SU-DHL-6 (cell line): Measurements from ENCODE around the gene RNGTT.

Source experiments
- EZH2phosphoT487 ChIP-seq: fragments of 200-600 bp; sonication (generic), shearing (Covaris generic); conservative IDR thresholded peaks from 2 replicates; pipeline ENCODE4 v1.6.1; 2018; ENCODE audit warnings: mild to moderate bottlenecking, antibody characterized with exemption, low read length, moderate library complexity, mixed read lengths
- TF ChIP-seq, protein P1 (sequence below): fragments of 200-600 bp; sonication (generic); IDR thresholded peaks from one replicate; pipeline ENCODE4 v1.5.1; 2017; ENCODE audit warnings: antibody characterized with exemption, mild to moderate bottlenecking, low read length, moderate library complexity; ENCODE audit not compliant: insufficient read depth, poor library complexity, severe bottlenecking

DNA sequence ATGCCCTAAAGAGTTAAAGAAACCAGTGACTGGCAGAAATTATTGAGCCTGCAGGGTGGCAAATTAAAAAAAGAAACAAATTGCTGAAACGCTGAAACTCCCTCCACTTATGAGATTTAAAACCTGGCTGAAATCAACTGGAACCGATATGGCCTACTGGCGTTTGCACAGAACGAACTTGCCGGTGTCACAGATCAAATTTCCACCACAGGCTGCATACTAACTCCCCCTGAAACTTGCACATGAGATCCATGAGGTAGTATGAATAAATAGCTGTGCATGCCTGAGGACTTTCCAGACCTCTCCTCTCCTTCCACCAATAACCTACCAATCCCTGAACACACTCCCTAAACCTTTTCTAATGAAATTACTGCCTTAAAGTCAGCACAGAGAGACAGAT is 150.4 kb downstream of the RNGTT start:
- TF ChIP-seq, protein P1, sequence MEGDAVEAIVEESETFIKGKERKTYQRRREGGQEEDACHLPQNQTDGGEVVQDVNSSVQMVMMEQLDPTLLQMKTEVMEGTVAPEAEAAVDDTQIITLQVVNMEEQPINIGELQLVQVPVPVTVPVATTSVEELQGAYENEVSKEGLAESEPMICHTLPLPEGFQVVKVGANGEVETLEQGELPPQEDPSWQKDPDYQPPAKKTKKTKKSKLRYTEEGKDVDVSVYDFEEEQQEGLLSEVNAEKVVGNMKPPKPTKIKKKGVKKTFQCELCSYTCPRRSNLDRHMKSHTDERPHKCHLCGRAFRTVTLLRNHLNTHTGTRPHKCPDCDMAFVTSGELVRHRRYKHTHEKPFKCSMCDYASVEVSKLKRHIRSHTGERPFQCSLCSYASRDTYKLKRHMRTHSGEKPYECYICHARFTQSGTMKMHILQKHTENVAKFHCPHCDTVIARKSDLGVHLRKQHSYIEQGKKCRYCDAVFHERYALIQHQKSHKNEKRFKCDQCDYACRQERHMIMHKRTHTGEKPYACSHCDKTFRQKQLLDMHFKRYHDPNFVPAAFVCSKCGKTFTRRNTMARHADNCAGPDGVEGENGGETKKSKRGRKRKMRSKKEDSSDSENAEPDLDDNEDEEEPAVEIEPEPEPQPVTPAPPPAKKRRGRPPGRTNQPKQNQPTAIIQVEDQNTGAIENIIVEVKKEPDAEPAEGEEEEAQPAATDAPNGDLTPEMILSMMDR, result no peak
- TF ChIP-seq EZH2phosphoT487, result no peak
